GM21423 (cell line): ENCODE measurements around the gene EFCC1.

ENCODE experiments used
- ATAC-seq: cut with Tn5 transposase; IDR thresholded peaks from one replicate; pipeline ENCODE4 v1.9.1; 2021; ENCODE audit warnings: mild to moderate bottlenecking, moderate library complexity; ENCODE audit not compliant: unreplicated experiment

The EFCC1 gene

DNA sequence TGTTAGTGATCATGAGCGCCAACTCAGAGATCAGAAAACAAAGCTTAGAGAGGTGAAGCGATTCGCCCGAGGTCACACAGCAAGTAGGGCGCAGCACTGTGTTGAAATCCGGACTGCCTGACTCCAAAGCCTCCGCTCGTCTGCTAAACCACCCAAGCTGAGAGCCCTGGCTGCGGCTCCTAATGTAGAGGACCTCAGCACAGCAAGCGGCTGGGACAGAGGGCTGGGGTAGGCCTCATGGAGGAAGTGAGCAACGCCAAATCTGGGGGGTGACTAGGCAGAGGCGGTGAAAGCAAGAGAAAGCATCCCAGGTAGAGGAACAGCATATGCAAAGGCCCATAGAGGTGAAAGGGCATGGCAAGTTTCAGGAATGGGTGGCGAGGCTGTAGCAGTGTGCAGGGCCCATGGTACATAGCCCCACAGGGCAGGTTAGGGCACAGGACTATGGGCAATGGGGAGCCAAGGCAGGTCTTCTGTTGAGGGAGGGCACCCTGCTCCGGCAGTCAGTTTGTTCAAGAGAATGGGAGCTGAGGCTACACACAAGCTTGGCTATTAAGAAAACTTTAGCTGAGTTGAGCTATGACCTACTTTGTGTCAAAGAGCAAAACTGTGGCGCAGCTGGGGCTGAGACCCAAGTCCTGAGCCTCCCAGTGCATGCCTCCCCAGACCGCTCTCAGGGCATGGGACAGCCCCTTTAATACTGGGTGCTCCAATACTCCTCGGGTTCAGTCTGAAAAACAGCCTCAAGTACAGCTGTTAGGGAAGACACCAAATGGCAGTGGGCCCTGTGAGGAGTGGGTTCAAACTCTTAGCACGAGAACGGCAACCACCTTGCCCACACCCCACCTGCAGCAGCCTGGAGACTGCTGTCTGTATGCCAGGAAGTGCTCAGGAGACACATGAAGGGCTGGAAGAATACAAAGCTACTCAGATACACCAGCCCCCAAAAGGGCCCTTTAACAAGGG is 6.2 kb upstream of the EFCC1 start:
- ATAC-seq = no peak

DNA sequence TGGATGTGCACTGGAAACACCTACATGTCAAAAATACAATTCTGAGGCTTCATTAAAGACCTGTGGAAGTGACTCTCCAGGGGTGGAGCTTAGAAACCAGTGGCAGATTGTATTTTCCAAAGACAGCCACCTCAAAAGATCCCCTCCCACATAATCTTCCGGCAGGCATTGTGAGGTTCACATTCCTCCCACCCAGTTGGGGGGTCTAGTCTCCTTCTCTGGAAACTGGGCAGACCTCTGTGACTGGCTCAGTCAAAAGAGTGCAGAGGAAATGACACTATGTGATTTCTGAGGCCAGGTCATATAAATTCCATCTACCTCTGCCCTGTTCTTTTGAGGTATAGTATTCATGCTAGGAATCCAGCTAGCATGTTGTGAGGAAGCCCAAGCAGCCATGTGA is 5.4 kb upstream of the EFCC1 start:
- no peak for ATAC-seq

DNA sequence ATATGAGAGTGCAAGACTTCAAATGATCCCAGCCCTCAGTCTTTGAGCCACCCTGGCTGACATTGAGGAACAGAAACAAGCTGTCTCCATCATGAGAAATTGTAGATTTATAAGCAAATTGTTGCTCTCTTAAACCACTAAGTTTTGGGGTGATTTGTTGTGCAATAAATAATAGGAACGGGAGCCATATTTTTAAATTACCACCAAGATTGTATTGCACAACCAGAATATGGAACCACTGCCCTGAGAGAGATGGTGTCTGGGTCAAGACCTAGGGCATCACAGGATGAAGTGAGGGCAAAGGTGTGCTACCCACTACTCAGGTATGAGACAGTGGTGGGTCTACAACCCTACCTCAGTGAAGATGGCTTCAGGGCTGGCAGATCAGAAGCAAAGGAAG is 4.9 kb upstream of the EFCC1 start:
- ATAC-seq = no peak

DNA sequence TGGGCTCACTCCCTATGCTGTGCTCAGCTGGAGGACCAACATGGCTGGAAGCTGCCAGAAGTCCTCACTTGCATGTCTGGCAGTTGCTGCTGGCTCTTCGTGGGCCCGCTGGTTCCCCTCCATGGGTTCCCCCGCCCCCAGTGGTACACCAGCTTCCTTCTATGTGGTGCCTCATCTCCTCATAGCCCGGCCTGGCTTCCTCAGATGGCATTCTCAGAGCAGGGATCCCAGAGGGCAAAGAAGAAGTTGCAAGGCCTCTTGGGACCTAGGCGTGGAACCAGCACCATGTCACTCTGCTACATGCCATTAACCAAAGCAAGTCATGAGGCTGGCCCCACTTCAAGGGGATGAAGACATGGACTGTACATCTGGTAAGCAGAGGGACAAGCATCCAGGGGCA is 4.4 kb upstream of the EFCC1 start:
- ATAC-seq = no peak

- no peak for ATAC-seq
These were observed 3.5 kb upstream of the EFCC1 start for GRCh38 chr3:128997486-128998133.

DNA sequence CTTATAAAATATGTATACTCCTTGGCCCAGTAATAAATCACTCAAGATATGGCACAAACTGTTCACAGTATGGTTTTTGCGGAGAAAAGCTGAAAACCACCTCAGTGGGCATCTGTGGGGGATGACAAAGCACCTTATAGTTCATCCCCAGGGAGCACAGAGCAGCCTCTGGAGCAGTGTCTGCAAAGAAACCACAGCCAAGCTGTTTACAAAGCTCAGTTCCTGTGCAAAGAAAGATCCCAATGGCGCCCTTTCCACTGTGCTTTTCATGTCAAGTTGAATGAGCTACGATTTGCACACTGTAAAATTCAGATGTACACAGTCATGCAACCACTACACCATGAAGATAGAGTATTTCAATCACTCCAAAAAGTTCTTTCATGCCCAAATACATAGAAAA is 2.5 kb upstream of the EFCC1 start:
- ATAC-seq = no peak

DNA sequence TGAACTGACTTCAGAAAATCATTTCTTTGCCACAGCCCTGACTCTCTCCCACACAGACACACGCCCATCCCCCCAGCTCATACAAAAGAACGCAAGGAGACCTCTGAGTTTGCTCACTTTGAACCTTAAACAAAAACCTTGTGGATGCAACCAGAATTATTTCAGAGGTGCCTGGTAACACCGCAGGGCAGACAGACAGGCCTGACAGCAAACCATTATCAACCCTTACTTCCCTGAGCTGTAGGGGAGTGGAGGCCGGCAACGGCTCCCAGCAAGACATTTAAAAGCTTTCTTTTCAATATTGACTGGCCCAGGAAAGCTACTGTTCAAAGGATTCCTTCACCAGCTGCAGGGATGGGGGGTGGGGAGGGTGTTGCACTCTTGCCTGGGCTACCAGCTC is 2.0 kb upstream of the EFCC1 start:
- ATAC-seq = no peak

DNA sequence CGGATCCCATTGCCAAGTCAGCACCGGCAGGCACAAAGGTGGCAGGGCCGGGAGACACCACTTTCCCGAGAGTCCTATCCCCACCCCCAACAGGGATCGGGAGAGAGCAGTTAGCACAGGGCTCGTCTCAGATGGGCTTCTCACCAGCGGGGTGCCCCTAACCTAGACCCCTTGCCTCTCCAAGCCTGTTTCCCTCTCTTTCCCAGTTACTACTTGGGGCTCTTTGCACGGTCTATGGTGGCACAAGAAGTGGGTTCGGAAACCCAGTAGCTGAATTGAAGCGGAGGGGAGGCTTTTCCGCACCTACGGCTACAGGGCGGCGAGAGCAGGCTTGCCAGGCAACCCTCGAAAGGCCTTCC is 383 bp upstream of the EFCC1 start:
- no peak for ATAC-seq

- no peak for ATAC-seq
These were observed 885 bp downstream of the EFCC1 start for GRCh38 chr3:129001806-129002572.

DNA sequence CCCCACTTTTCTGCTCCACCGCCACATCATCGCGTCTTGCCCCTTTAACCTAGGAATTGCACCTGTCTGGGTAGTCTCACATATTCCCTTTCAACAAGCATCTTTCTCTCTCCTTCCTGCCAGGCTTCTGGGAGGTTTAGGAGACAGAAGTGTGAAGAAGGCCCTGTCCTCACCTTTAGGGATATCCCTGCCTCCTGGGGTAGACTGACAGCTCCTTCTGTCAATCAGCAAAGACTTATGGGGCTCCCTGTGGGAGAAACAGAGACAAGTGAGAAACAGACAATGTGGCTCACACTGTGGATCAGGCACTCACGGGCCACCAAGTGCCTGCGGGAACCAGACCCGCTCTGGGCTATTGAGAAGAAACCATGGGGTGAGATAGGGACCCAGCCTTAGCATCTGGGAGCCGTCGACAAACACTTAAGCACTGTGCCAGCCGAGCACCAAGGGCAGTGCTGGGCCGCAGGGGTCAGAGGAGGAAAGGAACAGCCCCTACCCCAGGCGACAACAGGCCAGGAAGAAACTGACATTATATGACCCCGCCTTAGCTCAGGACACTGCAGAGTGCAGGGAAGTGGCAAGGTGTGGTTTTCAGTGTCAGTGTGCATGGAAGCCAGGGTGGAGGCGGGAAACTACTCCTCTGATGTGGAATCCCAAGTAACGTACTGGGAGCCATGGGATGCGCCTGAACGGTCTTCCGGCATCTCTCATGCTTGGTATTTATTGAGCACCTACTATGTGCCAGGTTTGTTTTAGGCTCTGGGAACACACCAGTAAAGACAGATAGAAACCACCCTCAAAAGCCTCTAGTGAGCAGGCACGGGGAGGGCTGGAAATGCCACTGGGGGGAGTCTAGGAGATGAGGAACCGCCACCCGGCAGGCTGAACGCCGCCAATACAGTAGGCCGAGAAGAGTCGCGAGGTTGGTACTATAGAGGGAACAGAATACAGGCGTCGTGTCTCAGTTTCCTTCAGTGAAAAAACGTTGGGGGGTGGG is 1.8 kb downstream of the EFCC1 start:
- no peak for ATAC-seq

GRCh38 chr3:129003578-129004112 is 2.5 kb downstream of the EFCC1 start:
- no peak for ATAC-seq

GRCh38 chr3:129004639-129005295 is 3.7 kb downstream of the EFCC1 start:
- ATAC-seq = no peak

GRCh38 chr3:129005526-129006303 is 4.6 kb downstream of the EFCC1 start:
- no peak for ATAC-seq

- ATAC-seq = no peak
These were observed 5.8 kb downstream of the EFCC1 start for GRCh38 chr3:129006864-129007263.

- no peak for ATAC-seq
These were observed 6.7 kb downstream of the EFCC1 start for GRCh38 chr3:129007792-129008191.

- ATAC-seq = no peak
These were observed 8.2 kb downstream of the EFCC1 start for GRCh38 chr3:129009266-129009665.

DNA sequence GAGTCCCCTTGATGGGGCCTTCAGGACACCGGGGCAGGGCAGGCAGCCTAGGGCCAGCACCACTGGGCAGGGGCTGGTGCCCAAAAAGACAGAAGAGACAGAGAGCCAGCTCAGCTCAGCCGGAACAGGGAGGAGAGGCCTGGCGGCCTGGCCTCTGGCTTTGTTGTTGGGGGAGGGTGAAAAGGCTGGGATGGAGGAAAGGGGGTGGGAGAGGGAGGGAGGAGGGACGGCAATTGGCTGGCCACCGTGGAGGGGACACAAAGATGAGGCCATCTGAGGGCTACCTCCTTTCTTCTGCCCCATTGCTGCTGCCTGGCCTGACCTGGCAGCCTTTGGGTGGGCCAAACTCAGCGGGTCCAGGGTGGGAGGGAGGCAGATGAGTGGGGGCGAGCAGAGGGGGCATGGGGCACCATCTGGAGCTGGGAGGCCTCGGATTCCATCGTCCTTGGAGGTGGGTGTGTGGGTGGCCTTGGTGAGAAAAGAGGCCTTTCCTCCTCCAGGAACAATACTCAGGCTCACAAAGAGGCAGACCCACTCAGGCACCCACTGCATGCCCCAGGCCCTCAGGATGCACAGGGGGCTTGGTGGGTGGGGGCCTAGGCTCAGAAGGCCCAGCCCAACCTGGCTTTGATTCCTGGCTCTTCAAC is 9.3 kb downstream of the EFCC1 start:
- ATAC-seq = no peak

DNA sequence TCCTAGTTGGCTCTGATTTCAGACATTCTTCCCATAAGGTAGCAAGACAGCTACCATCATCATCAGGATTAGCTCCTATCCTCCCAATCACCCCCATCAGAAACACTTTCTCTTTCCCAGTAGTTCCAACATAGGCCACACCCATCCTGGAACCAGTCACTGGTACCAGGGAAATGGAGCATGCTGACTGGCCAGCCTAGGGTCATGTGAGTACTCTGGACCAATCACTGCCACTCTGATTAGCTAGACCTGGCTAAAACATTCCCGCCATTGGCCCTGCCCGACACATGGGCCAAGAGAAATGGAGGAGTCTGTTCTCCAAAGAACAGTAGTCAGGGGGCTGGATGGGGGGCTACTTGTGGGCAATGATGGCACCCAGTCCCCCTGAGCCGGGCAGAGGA is 12.4 kb downstream of the EFCC1 start:
- no peak for ATAC-seq
